GM21786 (cell line): ENCODE results near the gene TMEM212.
"Not testable (repeated sequence)": the region's sequence is repeated elsewhere in the genome, so short reads cannot be mapped to it uniquely, and the experiment has no call there.

Experiments
- ATAC-seq: cut with Tn5 transposase; IDR thresholded peaks from one replicate; pipeline ENCODE4 v1.9.1; 2021; ENCODE audit not compliant: unreplicated experiment

Gene TMEM212

GRCh38 chr3:171883257-171883892 lies 40.2 kb downstream of the TMEM212 start:
- ATAC-seq = no peak

- ATAC-seq = no peak
Measured at GRCh38 chr3:171883893-171884279, 40.7 kb downstream of the TMEM212 start.

- no peak for ATAC-seq
Measured at GRCh38 chr3:171888466-171888865, 45.3 kb downstream of the TMEM212 start.

GRCh38 chr3:171890398-171890797 lies 47.2 kb downstream of the TMEM212 start:
- ATAC-seq = no peak

GRCh38 chr3:171892457-171892856 lies 49.3 kb downstream of the TMEM212 start:
- ATAC-seq = no peak

GRCh38 chr3:171895291-171895690 lies 52.1 kb downstream of the TMEM212 start:
- no peak for ATAC-seq

GRCh38 chr3:171895900-171896299 lies 52.8 kb downstream of the TMEM212 start:
- no peak for ATAC-seq

- no peak for ATAC-seq
Measured at GRCh38 chr3:171896316-171896715, 53.2 kb downstream of the TMEM212 start.

- ATAC-seq = no peak
Measured at GRCh38 chr3:171898192-171898591, 55.0 kb downstream of the TMEM212 start.

GRCh38 chr3:171900446-171900845 lies 57.3 kb downstream of the TMEM212 start:
- no peak for ATAC-seq

- no peak for ATAC-seq
Measured at GRCh38 chr3:171901615-171902312, 58.6 kb downstream of the TMEM212 start.

- ATAC-seq = no peak
Measured at GRCh38 chr3:171904829-171905228, 61.7 kb downstream of the TMEM212 start.

GRCh38 chr3:171906503-171906902 lies 63.4 kb downstream of the TMEM212 start:
- not testable (repeated sequence) for ATAC-seq

- ATAC-seq = no peak
Measured at GRCh38 chr3:171906951-171907676, 64.0 kb downstream of the TMEM212 start.

- ATAC-seq = no peak
Measured at GRCh38 chr3:171907761-171908160, 64.6 kb downstream of the TMEM212 start.

GRCh38 chr3:171908731-171909130 lies 65.6 kb downstream of the TMEM212 start:
- ATAC-seq = no peak
